Measurements from ENCODE around the gene TCEANC. TPM values are rescaled to one million over a fixed set of nuclear protein-coding genes. Genes with fewer than 3 reads are reported as not detected.
"Not testable (repeated sequence)": the region's sequence is repeated elsewhere in the genome, so short reads cannot be mapped to it uniquely, and the experiment has no call there.

Gene TCEANC
- total RNA-seq, 1 experiment from 2014 or later, result 5.0 TPM

- H3K27me3 ChIP-seq (ENCODE audit: control insufficient read depth, insufficient read depth, low read length), result no peaks in the 10 kb centered on the region
- no peaks in the 10 kb centered on the region for H3K36me3 ChIP-seq (replicated peaks; ENCODE audit: control insufficient read depth, insufficient read depth, low read length)
- DNase-seq, result no peak
- H3K4me3 ChIP-seq (ENCODE audit: insufficient read depth, low read depth, low read length), result no peak overlapping the region
Observed at GRCh38 chrX:13647709-13648212, 5.2 kb upstream of the TCEANC start.

- not testable (repeated sequence) for H3K4me3 ChIP-seq (ENCODE audit: insufficient read depth, low read depth, low read length); H3K27me3 ChIP-seq (ENCODE audit: control insufficient read depth, insufficient read depth, low read length); DNase-seq; H3K36me3 ChIP-seq (replicated peaks; ENCODE audit: control insufficient read depth, insufficient read depth, low read length)
Observed at GRCh38 chrX:13648336-13648735, 4.6 kb upstream of the TCEANC start.

DNA sequence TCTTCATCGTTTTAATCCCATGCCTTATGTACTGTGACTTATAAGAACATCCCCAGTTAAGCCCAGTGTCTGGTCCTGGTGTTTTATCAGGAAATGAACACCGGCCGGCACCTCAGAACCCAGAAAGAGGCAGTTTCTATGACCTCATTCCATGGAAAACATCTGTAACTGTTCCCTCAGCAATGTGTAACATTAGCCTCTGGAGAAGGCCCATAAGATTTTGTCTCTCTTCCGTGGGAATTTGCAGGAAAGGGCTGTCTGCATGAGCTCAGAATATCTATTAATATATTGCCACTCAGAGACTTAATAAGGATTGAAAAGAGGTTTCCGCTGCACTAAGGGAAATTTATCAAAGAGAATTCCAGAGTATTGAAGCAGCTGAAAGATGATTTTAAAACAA lies 3.1 kb upstream of the TCEANC start:
- no peaks in the 10 kb centered on the region for H3K36me3 ChIP-seq (replicated peaks; ENCODE audit: control insufficient read depth, insufficient read depth, low read length)
- no peak overlapping the region for H3K4me3 ChIP-seq (ENCODE audit: insufficient read depth, low read depth, low read length)
- no peaks in the 10 kb centered on the region for H3K27me3 ChIP-seq (ENCODE audit: control insufficient read depth, insufficient read depth, low read length)
- no peak for DNase-seq

DNA sequence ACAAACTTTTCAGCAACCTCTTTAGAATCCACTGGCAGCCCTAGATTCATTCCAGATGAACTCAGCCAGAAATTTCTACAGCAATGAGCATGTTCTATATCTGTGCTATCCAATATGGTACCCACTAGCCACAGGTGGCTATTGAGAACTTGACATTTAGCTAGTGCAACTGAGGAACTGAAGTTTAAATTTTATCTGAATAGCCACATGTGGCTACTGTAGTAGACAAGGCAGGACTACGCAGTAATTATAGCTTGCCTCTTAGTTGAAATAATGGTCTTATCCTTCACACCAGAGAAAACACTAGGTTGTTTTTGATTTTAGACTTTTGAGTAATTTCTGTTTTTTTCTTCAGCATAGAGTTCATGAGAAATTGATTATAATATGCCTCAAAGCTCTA lies 2.6 kb upstream of the TCEANC start:
- Histone ChIP-seq H3K27me3 (ENCODE audit: control insufficient read depth, insufficient read depth, low read length) (no peaks in the 10 kb centered on the region), H3K36me3 (replicated peaks; ENCODE audit: control insufficient read depth, insufficient read depth, low read length) (no peaks in the 10 kb centered on the region), H3K4me3 (ENCODE audit: insufficient read depth, low read depth, low read length) (no peak overlapping the region)
- DNase-seq, result no peak

GRCh38 chrX:13651150-13651549 lies 1.8 kb upstream of the TCEANC start:
- DNase-seq, result no peak
- H3K27me3 ChIP-seq (ENCODE audit: control insufficient read depth, insufficient read depth, low read length), result no peaks in the 10 kb centered on the region
- no peak overlapping the region for H3K4me3 ChIP-seq (ENCODE audit: insufficient read depth, low read depth, low read length)
- no peaks in the 10 kb centered on the region for H3K36me3 ChIP-seq (replicated peaks; ENCODE audit: control insufficient read depth, insufficient read depth, low read length)

- Histone ChIP-seq H3K27me3 (ENCODE audit: control insufficient read depth, insufficient read depth, low read length) (no peaks in the 10 kb centered on the region), H3K36me3 (replicated peaks; ENCODE audit: control insufficient read depth, insufficient read depth, low read length) (no peaks in the 10 kb centered on the region)
- no peak for DNase-seq
Observed at GRCh38 chrX:13652287-13652793, 601 bp upstream of the TCEANC start.

GRCh38 chrX:13654116-13654515 lies 1.2 kb downstream of the TCEANC start:
- H3K4me3 ChIP-seq (ENCODE audit: insufficient read depth, low read depth, low read length), result no peak overlapping the region; the same call in 1 of the 2 replicates
- no peaks in the 10 kb centered on the region for H3K36me3 ChIP-seq (replicated peaks; ENCODE audit: control insufficient read depth, insufficient read depth, low read length)
- DNase-seq, result no peak
- H3K27me3 ChIP-seq (ENCODE audit: control insufficient read depth, insufficient read depth, low read length), result no peaks in the 10 kb centered on the region

More at GRCh38 chrX:13652287-13652793, 601 bp upstream of the TCEANC start:
- H3K4me3 ChIP-seq (ENCODE audit: insufficient read depth, low read depth, low read length), result peak overlapping the region; percentile 70

GRCh38 chrX:13655674-13656073 lies 2.7 kb downstream of the TCEANC start:
- Histone ChIP-seq H3K36me3 (replicated peaks; ENCODE audit: control insufficient read depth, insufficient read depth, low read length) (no peaks in the 10 kb centered on the region), H3K4me3 (ENCODE audit: insufficient read depth, low read depth, low read length) (no peak overlapping the region), H3K27me3 (ENCODE audit: control insufficient read depth, insufficient read depth, low read length) (no peaks in the 10 kb centered on the region)
- no peak for DNase-seq

DNA sequence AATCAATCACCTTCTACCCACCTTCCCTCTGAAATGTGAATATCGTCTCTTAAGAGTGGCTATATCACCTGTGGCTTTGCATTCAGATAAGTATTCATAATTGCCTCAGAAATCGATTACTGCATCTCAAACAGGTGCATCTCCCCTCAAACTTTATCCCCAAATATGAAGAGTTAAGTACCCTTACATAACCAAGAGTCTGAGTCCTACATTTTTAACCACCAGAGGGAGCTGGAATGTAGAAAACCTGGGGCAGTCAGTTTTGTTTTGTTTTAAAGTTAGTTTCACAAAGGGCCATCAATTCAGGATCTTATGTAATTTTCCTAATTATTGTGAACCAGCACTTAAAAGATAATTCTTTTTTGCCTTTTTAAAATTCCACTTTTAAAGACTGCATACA lies 5.7 kb downstream of the TCEANC start:
- Histone ChIP-seq H3K36me3 (replicated peaks; ENCODE audit: control insufficient read depth, insufficient read depth, low read length) (peaks cover 3% of the 10 kb centered on the region; the same call in 1 of the 2 replicates), H3K27me3 (ENCODE audit: control insufficient read depth, insufficient read depth, low read length) (no peaks in the 10 kb centered on the region), H3K4me3 (ENCODE audit: insufficient read depth, low read depth, low read length) (no peak overlapping the region)
- peak; percentile 53 for DNase-seq

- H3K36me3 ChIP-seq (replicated peaks; ENCODE audit: control insufficient read depth, insufficient read depth, low read length), result peaks cover 3% of the 10 kb centered on the region; the same call in 1 of the 2 replicates
- H3K4me3 ChIP-seq (ENCODE audit: insufficient read depth, low read depth, low read length), result no peak overlapping the region
- no peaks in the 10 kb centered on the region for H3K27me3 ChIP-seq (ENCODE audit: control insufficient read depth, insufficient read depth, low read length)
- DNase-seq, result peak; percentile 15
Observed at GRCh38 chrX:13659063-13659462, 6.1 kb downstream of the TCEANC start.

DNA sequence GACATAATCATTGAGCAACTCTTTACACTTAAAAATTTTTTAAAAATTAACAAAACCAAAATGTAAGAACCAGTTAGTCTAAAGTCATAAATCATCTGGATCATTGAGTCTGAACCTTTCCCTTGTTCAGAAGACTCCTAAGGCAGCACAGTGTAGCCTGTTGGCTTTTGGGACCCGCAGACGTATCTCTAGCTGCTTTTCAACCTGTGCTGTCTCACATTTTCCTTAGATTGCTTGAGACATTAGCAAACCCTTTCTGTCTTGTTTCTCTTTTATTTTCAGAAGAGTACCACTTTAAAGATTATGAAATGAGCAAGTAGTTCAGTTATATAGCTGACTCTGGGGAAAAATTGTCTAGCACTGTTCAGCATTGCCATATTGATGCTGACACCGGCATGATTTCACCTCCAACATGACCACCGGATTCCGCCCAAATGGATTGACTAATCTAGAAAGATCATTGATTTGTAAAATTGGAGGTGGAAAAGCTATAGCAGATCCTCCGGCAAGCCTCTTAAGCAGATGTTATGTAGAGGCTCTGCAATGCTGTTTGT lies 8.9 kb downstream of the TCEANC start:
- Histone ChIP-seq H3K36me3 (replicated peaks; ENCODE audit: control insufficient read depth, insufficient read depth, low read length) (peaks cover 3% of the 10 kb centered on the region; the same call in 1 of the 2 replicates), H3K4me3 (ENCODE audit: insufficient read depth, low read depth, low read length) (no peak overlapping the region), H3K27me3 (ENCODE audit: control insufficient read depth, insufficient read depth, low read length) (no peaks in the 10 kb centered on the region)
- DNase-seq, result no peak

DNA sequence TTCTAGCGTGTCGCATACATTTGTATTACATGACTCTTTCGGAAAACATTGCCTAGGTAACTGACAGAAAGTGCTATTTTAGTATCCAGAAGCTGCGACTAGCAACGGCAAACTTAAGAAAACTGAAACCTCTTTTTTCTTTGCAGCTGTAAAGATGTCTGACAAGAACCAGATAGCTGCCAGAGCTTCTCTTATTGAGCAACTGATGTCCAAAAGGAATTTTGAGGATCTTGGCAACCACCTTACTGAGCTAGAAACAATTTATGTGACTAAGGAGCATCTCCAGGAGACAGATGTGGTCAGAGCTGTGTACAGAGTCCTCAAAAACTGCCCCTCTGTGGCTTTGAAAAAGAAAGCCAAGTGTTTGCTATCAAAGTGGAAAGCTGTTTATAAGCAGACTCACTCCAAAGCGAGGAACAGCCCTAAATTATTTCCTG lies 9.4 kb downstream of the TCEANC start:
- no peak for DNase-seq
- Histone ChIP-seq H3K4me3 (ENCODE audit: insufficient read depth, low read depth, low read length) (no peak overlapping the region), H3K36me3 (replicated peaks; ENCODE audit: control insufficient read depth, insufficient read depth, low read length) (peaks cover 3% of the 10 kb centered on the region; the same call in 1 of the 2 replicates), H3K27me3 (ENCODE audit: control insufficient read depth, insufficient read depth, low read length) (no peaks in the 10 kb centered on the region)

- no peaks in the 10 kb centered on the region for H3K27me3 ChIP-seq (ENCODE audit: control insufficient read depth, insufficient read depth, low read length)
- no peak overlapping the region for H3K4me3 ChIP-seq (ENCODE audit: insufficient read depth, low read depth, low read length)
- H3K36me3 ChIP-seq (replicated peaks; ENCODE audit: control insufficient read depth, insufficient read depth, low read length), result peaks cover 3% of the 10 kb centered on the region; the same call in 1 of the 2 replicates
- no peak for DNase-seq
Observed at GRCh38 chrX:13664020-13664419, 11.1 kb downstream of the TCEANC start.

DNA sequence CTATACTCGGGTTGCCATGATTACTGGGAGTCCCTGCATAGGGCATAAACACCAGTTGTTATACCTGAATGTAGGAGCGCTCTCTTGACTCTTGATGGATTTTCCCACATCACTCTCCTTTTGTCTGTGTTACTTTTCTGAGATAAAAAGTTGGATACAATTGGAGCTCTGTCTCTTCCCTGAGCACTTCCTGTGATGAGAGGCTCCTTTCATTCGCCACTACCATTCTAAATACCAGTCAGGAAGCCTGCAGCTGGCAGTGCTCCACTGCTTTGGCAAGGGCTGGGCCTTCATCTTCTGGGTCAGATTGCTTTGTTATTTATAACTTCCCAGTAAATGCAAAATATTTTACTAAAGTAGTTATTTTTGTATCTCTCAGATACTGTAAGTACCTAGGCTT lies 13.9 kb downstream of the TCEANC start:
- Histone ChIP-seq H3K4me3 (ENCODE audit: insufficient read depth, low read depth, low read length) (no peak overlapping the region), H3K27me3 (ENCODE audit: control insufficient read depth, insufficient read depth, low read length) (no peaks in the 10 kb centered on the region), H3K36me3 (replicated peaks; ENCODE audit: control insufficient read depth, insufficient read depth, low read length) (peaks cover 3% of the 10 kb centered on the region; the same call in 1 of the 2 replicates)
- DNase-seq, result no peak

DNA sequence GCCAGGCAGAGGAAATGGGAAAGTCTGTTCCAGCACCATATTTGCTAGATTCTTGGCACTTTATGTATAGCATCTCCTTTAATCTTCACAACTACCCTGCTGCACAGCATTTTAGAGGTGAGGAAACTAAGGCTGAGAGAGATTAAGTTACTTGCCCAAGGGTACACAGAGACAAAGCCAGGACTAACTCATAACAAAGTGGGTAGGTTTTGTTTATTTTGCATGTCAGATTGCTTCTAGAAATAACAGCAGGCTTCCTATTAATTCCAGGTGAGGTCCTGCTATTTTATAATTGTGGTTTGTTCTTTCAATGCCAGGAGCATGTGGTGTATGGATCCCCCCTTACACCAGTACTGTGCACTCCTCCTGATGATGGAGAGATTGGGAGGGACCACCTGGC lies 15.0 kb downstream of the TCEANC start:
- Histone ChIP-seq H3K36me3 (replicated peaks; ENCODE audit: control insufficient read depth, insufficient read depth, low read length) (no peaks in the 10 kb centered on the region; the same call in 1 of the 2 replicates), H3K27me3 (ENCODE audit: control insufficient read depth, insufficient read depth, low read length) (no peaks in the 10 kb centered on the region)
- DNase-seq, result no peak

More for the DNA sequence above, 15.0 kb downstream of the TCEANC start:
- H3K4me3 ChIP-seq (ENCODE audit: insufficient read depth, low read depth, low read length), result no peak overlapping the region

Measured in H7 (cell line).